HG03108 (cell line): ENCODE measurements around the gene CEBPB.
"Not testable (repeated sequence)": the region's sequence is repeated elsewhere in the genome, so short reads cannot be mapped to it uniquely, and the experiment has no call there.

ENCODE experiments used
- ATAC-seq: cut with Tn5 transposase; IDR thresholded peaks from one replicate; pipeline ENCODE4 v1.9.1; 2021; ENCODE audit warnings: moderate library complexity; ENCODE audit not compliant: unreplicated experiment

The CEBPB gene

DNA sequence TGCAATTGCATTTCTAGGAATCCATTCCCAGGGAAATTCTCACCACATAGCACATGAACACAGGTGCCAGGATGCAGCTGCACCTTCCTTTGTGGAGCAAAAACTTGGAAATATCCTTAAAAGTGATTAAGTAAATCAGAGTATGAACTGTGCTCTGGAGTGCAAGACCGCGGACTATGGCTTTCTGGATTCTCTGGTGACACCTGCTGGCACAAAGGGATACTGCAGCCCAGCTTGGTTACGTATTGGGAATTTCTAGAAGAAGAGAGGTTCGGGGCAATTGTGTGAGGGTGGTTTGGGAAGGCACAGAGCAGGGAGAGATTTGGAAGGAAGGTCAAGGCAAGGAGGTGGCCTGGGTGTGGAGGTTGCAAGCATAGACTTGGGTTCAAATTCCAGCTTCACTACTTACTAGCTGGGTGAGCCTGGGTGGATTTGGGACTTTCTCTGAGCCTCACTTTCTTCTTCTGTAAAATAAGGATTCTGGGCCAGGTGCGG, 21.3 kb upstream of the CEBPB start:
- no peak for ATAC-seq

DNA sequence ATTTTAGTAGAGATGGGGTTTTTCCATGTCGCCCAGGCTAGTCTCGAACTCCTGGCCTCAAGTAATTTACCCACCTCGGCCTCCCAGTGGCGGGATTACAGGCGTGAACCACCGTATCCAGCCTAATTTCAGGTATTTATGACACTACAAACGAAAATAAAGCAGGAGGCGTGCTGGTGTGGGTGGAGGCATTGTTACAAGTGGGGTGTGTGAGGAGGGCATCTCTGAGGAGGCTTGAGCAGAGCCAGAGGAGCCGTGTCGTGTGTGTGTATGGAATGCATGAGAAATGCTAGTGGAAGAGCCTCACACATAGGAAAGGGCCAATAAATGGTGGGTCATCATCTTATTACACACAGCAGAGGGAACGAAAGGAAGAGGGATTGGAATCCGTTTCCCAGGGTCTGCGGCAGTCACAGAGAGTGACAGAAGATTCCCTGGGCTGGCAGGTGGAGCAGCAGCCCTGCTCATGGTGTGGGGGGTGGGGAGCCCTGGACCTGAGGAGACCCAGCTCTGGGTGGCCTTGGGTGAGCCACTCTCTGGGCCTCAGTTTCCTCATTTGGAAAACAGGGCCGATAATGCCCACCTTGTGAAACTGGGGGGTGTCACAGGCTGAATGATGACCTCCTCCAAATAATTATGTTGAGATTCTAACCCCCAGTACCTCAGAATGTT, 19.9 kb upstream of the CEBPB start:
- ATAC-seq: no peak

DNA sequence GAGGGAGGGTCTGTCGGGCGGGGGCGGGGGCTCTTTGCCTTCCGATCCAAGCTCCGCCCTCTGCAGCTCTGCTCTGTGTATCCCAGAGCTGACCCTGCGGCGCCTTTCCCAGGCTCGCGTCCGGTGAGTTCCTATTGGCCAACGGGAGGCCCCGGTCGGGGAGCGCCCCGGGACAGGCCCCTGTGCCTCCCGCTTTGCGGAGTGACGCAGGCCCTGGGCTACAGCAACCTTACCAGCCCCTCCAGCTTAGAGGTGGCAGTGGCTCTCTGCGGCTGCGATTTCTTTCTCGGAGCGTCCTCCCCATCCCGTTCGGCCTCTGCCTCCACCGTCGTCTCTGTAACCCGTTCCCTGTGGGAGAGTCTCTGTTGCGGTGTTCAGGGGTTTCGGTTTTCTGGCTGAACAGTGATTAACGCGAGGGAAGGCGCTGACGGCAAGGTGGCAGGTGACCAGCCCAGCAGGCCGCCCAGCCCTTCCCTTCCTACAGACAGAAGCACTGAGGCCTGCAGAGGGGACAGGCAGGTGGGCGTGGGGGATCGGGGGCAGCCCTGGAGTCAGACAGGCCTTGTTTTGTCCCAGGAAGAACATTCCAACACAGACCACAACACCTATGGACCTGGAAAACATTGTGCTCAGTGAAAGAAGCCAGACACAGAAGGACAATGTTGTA, 18.1 kb upstream of the CEBPB start:
- no peak for ATAC-seq

DNA sequence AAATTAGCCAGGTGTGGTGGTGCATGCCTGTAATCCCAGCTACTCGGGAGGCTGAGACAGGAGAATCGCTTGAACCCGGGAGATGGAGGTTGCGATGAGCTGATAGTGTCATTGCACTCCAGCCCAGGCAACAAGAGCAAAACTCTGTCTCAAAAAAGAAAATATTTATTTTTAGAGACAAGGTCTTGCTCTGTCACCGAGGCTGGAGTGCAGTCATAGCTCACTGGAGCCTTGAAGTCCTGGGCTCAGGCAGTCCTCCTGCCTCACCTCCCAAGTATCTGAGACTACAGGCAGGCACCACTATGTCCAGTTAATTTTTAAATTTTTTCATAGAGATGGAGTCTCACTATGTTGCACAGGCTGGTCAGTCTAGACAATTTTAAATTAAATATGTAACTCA, 16.2 kb upstream of the CEBPB start:
- ATAC-seq: no peak

DNA sequence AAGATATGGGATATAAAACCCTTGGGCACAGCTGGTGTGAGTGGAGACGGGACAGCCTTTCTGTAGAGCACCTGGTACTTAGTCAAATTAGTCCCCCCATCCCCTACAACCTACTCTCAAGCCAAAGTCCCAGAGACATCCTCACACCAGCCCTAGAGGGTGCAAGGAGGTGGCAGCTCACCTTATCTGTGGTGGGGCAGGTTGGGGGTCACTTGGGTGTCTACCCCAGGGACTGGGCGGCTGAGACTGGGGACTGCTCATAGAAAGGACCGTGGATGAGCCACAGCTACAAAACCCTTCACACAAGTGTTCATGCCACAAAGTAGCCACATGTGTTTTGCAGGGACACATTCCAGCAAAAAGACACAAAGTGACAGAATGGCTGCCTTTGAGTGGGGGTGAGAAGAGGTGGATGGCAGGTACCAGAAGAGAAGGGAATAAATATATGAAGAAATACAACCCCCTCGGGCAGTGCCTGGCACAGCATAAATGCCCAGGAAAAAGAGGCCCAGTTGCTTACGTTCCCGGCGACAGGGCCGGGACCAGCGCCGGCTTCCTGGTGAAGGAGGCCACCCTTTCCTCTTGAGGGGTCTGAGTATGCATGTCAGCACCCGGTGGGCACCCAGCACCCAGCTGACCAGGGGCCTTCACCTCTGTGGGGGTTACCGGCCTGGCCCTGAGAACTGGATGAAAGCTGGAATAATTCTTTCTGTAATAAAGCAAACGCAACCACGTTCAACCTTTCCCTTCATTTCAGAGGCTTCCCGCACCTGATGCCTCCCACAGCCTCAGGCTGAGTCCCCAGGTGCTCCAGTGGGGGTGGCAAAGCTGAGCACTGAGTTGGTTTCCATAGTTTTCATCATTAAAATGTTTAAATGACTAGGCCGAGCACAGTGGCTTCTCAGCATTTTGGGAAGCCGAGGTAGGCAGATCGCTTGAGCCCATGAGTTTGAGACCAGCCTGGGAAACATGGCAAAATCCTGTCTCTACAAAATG, 14.4 kb upstream of the CEBPB start:
- no peak for ATAC-seq

DNA sequence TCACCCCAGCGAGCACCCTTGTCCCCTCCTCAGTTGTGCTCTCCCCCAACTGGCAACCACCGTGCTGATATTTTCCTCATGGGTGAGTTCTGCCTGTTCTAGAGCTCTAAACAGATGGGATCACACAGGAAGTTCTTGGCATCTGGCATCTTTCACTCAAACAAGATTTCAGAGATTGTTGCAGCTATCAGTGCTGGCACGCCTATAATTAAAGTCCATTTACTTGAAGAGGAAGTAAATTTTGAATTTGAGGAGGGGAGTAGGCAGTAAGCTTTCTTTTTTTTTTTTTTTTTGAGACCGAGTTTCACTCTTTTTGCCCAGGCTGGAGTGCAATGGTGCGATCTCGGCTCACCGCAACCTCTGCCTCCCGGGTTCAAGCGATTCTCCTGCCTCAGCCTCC, 12.0 kb upstream of the CEBPB start:
- ATAC-seq: not testable (repeated sequence)

DNA sequence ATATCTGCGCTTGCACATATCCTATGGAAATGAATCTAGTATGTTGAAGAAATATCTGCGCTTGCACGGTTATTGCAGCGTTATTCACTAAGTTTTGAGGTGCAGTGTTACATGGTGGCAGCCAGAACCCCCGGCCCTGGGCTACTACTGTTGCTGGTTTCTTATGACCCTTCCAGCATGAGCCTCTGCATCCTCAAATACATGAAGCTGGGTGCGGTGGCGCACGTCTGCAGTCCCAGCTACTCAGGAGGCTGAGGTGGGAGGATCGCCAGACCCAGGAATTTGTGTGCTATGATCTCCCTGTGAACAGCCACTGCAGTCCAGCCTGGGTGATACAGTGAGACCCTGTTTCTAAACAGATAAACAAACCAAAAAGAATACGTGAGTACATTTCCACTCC, 9.3 kb upstream of the CEBPB start:
- no peak for ATAC-seq

DNA sequence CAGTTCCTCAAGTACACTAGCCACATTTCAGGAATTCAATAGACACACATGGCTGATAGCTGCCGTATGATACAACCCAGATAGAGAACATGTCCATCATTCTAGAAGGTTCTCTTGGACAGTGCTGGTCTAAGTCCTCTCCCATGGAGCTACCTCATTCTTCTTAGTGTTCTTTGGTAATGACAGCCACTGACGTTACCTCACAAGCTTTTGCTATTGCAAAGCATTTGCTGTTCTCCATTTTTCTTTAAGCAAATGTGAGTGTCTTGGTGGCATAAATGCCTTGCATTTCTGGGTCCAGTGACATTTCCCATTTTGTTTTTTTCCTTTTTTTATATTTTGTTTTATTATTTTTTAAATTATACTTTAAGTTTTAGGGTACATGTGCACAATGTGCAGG, 8.3 kb upstream of the CEBPB start:
- ATAC-seq: no peak

DNA sequence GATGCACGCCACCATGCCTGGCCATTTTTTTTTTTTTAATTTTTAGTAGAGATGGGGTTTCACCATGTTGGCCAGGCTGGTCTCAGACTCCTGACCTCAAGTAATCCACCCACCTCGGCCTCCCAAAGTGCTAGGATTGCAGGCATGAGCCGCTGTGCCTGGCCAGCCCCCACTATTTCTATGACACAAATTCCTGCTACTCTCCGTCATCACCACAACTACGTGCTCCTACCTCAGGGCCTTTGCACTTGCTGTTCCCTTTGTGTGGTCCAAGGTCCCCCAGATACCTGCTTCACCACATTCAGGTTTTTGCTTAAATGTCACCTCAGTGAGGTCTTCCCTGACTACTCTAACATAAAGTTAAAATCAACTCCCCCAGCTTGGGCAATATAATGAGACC, 5.2 kb upstream of the CEBPB start:
- no peak for ATAC-seq

DNA sequence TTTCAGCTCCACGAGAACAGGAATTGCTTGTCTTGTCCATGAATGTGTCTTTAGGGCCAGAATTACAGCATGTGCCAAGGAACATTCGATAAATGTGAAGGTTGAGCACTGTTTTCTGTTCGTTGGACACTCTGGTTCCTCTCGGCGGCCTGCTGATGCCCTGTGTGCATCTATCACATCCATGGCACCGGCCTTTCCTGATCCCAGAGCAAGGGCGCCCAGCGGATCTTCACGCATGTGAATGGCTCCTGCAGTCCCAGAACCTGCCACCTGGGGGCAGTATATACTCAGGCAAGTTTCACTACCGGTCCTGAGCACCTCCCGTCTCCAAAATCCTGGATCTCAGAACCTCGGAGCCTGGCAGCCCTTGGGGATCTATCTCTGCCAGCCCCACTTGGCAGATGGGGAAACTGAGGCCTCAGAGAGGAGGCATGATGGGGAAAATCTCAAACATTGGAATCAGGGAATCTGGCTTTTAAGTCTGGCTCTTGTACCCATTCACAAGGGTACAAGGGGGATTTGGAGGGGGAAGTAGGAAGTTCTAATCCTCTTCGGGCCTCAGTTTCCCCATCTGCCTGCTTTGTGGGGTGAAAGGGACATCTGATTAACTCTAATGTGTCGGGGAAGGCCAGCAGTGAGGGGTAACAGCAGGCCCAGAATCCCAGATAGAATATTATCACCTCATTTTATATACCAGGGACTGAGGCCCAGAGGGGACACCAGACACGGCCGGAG, 4.3 kb upstream of the CEBPB start:
- ATAC-seq: no peak

DNA sequence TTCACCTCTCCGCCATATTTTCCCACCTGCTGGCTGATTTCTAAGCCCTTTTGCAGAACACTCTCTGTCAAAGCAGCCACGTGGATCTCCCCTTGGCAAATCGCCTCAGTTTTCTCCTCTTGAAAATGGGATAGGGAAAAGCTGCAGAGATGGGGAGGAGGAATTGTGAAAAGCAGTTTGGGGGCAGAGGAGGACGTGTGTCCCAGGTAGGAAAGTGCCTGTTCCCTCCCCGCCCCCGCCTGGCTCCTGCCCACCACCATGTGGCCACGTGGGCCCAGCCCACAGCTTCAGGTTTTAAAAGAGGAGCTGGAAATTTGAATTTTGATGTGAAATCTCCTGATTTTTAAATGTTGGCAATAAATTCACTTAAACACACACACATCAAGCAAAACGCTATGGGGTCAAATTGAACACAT, 3.6 kb upstream of the CEBPB start:
- no peak for ATAC-seq

DNA sequence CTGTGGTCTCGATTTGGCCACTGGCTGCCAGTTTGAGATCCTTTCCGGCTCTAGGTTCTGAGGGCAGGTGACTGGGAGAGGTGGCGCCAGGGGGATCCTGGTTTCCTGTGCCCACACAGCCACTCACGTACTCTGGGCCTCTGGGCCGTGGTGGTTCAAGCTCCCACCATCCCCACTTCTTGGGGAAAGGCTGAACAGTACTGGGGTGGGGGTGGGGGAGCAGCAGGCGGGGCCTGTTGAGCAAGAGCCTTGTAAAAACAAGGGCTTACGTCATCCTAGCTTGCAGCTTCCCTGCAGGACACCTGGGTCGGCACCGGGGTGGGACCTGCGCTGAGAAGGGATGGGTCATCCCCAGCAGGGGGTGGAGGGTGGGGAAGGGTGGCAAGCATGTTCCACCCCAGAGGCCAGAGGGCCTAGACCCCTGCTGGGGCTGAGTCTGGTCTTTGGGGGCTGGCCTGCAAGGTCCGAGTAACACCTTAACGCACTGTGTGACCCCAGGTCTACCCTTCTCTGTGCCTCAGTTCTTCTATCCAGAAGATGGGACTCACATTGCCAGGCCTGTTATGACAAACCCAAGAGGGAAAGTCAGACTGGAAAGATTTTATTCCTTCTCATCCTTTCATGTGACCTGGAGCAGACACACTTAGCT, 3.1 kb upstream of the CEBPB start:
- ATAC-seq: no peak

DNA sequence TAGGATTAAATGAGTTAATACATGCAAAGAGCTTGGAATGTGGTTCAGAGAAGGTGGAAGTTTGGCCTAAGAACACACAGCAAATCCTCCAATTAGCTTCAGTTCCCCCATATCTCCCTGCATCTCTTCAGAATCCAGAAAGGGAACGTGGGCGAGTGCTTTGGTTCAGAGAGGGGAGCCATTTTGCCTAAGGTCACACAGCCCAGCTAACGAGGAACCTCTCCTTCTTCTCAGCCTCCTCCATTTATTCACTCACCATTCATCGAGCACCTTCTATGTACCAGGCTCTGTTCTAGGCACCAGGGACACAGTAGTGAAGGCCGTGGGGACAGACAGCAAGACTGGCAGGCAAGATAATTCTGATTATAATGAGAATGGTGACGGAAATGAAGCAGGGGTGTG, 2.3 kb upstream of the CEBPB start:
- no peak for ATAC-seq

DNA sequence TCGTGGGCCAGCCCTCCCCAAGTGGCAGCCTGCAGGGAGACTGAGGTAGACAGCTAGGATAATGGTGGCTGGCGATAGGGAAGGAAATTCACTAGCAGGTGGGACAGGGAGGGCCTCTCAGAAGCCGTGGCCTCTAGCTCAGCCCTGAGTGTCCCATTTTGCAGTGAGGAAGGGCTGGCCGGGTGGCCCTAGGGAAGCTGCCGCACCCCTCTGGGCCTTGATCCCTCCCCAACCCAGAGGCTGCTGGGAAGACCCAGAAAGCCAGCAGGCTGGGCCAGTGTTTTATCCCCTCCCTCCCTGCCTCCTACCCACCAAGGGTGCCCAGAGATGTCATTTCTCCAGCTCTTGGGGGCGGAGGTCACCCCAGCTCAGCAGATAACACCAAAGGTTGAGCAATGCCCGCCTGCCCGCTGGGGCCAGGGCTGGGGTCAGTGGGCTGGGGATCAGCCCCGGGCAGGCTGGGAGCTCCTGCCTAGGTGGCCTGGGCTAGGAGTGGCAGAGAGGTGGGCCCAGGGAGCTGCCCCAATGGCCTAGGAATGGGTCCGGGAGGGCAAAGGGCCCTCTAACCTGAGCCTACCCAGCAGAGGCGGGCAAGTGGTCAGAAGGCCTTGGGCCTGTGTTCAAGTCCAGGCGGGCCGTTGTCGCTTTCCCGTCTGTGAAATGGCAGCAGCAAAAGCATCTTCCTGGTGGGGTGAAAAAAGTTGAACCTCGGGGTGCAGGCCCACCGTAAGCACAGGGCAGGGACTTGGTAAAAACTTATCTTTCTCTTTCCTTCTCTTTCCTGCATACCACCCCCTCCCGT, 1.6 kb upstream of the CEBPB start:
- no peak for ATAC-seq

DNA sequence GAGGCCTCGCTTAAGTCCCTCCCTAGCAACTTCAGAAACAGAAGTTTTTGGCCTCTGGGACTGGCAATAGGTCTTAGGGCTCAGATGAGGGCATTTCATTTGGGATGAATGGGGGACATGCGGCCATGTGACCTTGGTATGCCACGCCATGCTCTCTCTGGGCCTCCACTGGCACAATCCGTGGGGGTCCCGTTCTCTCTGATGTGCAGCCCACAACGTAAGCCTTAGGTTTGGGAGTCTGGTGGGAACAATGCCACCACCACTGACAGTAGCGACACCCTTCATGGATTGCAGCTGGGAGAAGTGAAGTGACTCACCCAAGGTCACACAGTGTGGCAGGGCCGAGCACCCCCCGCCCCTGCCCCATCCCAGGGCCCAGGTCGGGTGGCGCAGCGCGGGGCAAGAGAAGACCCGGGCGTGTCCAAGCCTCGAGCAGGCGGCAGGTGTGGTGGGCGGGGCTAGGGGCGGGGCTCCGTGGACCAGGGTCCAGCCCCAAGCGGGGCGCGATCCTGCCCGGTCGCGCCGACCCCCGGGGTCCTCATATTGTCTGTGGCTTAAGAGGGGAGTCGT, 864 bp upstream of the CEBPB start:
- no peak for ATAC-seq

DNA sequence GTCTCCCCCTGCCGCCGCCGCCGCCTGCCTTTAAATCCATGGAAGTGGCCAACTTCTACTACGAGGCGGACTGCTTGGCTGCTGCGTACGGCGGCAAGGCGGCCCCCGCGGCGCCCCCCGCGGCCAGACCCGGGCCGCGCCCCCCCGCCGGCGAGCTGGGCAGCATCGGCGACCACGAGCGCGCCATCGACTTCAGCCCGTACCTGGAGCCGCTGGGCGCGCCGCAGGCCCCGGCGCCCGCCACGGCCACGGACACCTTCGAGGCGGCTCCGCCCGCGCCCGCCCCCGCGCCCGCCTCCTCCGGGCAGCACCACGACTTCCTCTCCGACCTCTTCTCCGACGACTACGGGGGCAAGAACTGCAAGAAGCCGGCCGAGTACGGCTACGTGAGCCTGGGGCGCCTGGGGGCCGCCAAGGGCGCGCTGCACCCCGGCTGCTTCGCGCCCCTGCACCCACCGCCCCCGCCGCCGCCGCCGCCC, 474 bp downstream of the CEBPB start:
- no peak for ATAC-seq

DNA sequence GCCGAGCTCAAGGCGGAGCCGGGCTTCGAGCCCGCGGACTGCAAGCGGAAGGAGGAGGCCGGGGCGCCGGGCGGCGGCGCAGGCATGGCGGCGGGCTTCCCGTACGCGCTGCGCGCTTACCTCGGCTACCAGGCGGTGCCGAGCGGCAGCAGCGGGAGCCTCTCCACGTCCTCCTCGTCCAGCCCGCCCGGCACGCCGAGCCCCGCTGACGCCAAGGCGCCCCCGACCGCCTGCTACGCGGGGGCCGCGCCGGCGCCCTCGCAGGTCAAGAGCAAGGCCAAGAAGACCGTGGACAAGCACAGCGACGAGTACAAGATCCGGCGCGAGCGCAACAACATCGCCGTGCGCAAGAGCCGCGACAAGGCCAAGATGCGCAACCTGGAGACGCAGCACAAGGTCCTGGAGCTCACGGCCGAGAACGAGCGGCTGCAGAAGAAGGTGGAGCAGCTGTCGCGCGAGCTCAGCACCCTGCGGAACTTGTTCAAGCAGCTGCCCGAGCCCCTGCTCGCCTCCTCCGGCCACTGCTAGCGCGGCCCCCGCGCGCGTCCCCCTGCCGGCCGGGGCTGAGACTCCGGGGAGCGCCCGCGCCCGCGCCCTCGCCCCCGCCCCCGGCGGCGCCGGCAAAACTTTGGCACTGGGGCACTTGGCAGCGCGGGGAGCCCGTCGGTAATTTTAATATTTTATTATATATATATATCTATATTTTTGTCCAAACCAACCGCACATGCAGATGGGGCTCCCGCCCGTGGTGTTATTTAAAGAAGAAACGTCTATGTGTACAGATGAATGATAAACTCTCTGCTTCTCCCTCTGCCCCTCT, 1.1 kb downstream of the CEBPB start:
- ATAC-seq: no peak
